Measurements from ENCODE around the gene TSHZ2. TPM values are rescaled to one million over a fixed set of nuclear protein-coding genes. Genes with fewer than 3 reads are reported as not detected.

The TSHZ2 gene
- total and polyA plus RNA-seq, 2 donors (not counting 1 experiment from before 2014, with no cell fraction given) = 1.00 to 5.7 TPM

- no peaks in the 10 kb centered on the region for H4K20me1 ChIP-seq (ENCODE audit: control insufficient read depth, insufficient read depth, low read length, poor library complexity, severe bottlenecking)
- no peaks in the 10 kb centered on the region for H3K4me1 ChIP-seq (ENCODE audit: control insufficient read depth in 2 of 2, insufficient read depth in 2 of 2, low read length in 2 of 2)
- Mint-ChIP-seq H3K27ac (no peak overlapping the region), H3K4me1 (no peaks in the 10 kb centered on the region), H3K4me3 (no peak overlapping the region), H3K9me3 (ENCODE audit: insufficient read depth) (peaks cover 15% of the 10 kb centered on the region), H3K27me3 (peaks cover 24% of the 10 kb centered on the region)
- no peak overlapping the region for H3K4me3 ChIP-seq (ENCODE audit: control extremely low read depth in 1 of 5, extremely low read depth in 1 of 5, insufficient read depth in 1 of 5, low read depth in 2 of 5, low read length in 4 of 5)
- WGBS (ENCODE audit: insufficient coverage) = 0% methylated on average over 1 of the region's 3 CpGs
- TF ChIP-seq CTCF (IDR thresholded peaks at IDR 0.05) (no peak), EZH2 (IDR thresholded peaks at IDR 0.05; ENCODE audit: borderline replicate concordance, insufficient read depth, low read depth, low read length, poor library complexity, severe bottlenecking) (no peak)
- H2AFZ ChIP-seq (ENCODE audit: insufficient read depth, low read depth, low read length, poor library complexity, severe bottlenecking) = no peak overlapping the region
- H3K79me2 ChIP-seq (ENCODE audit: control insufficient read depth, insufficient read depth, low read length) = no peaks in the 10 kb centered on the region
- no peak overlapping the region for H3K27ac ChIP-seq (ENCODE audit: low read length in 2 of 2)
- H3K4me2 ChIP-seq (replicated peaks; ENCODE audit: low read depth, low read length, poor library complexity, severe bottlenecking) = no peak overlapping the region
- no peak overlapping the region for H3K9ac ChIP-seq (ENCODE audit: low read length)
- ChIA-PET CTCF (interaction anchor here (1.9 kb wide), 1 partner anchor 11 kb away, joined by 5 read pairs; no protein-coding TSS in a partner anchor), POLR2A (no interaction called here)
- peaks cover 0 to 3% (median 0%) of the 10 kb centered on the region in 4 experiments for H3K27me3 ChIP-seq (replicated peaks in 1 of 4; ENCODE audit: control extremely low read depth in 1 of 4, control insufficient read depth in 3 of 4, insufficient read depth in 4 of 4, low read length in 3 of 4)
- H3K36me3 ChIP-seq (replicated peaks in 1 of 2; ENCODE audit: control extremely low read depth in 1 of 2, control insufficient read depth in 1 of 2, extremely low read depth in 1 of 2, insufficient read depth in 2 of 2, low read length in 1 of 2) = no peaks in the 10 kb centered on the region
- ATAC-seq (ENCODE audit: low read depth) (no peak), DNase-seq (no peak)
- H3K9me3 ChIP-seq (ENCODE audit: control extremely low read depth in 1 of 3, control insufficient read depth in 2 of 3, insufficient read depth in 1 of 3, low read length in 2 of 3) = peaks cover 0 to 10% (median 0%) of the 10 kb centered on the region in 3 donors
- intact Hi-C loops (cut with micrococcal nuclease) = no loop called here
Observed at GRCh38 chr20:53405139-53405538, 433.0 kb downstream of the TSHZ2 start.

DNA sequence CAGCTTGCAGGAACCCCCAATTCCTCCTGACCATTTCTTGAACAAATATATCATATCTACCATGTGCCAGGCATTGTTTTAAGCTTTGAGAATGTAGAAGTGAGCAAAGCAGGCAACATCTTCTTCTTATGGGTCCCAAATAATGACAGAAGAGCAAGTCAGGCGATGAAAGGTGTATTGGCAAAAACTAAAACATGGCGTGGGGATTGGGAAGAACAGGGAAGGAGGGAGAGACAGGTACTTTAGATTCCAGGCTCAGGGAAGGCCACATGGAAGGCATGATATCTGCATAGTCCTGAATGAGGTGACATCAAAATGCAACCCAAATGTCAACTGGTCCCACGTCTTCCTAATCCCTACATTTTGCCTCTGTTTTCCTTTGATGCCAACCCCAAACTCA, 434.4 kb downstream of the TSHZ2 start:
- Mint-ChIP-seq H3K27me3 (peaks cover 24% of the 10 kb centered on the region), H3K27ac (no peak overlapping the region), H3K4me3 (no peak overlapping the region), H3K9me3 (ENCODE audit: insufficient read depth) (peaks cover 7% of the 10 kb centered on the region), H3K4me1 (no peaks in the 10 kb centered on the region)
- no peaks in the 10 kb centered on the region for H3K79me2 ChIP-seq (ENCODE audit: control insufficient read depth, insufficient read depth, low read length)
- no peaks in the 10 kb centered on the region for H3K36me3 ChIP-seq (replicated peaks in 1 of 2; ENCODE audit: control extremely low read depth in 1 of 2, control insufficient read depth in 1 of 2, extremely low read depth in 1 of 2, insufficient read depth in 2 of 2, low read length in 1 of 2)
- H3K4me1 ChIP-seq (ENCODE audit: control insufficient read depth in 2 of 2, insufficient read depth in 2 of 2, low read length in 2 of 2) = no peaks in the 10 kb centered on the region
- no peak overlapping the region for H3K4me3 ChIP-seq (ENCODE audit: control extremely low read depth in 1 of 5, extremely low read depth in 1 of 5, insufficient read depth in 1 of 5, low read depth in 2 of 5, low read length in 4 of 5)
- H3K27ac ChIP-seq (ENCODE audit: low read length in 2 of 2) = no peak overlapping the region
- peaks cover 0 to 3% (median 0%) of the 10 kb centered on the region in 4 experiments for H3K27me3 ChIP-seq (replicated peaks in 1 of 4; ENCODE audit: control extremely low read depth in 1 of 4, control insufficient read depth in 3 of 4, insufficient read depth in 4 of 4, low read length in 3 of 4)
- H3K9ac ChIP-seq (ENCODE audit: low read length) = no peak overlapping the region
- ChIA-PET CTCF (interaction anchor here (0.9 to 1.9 kb wide), 2 partner anchors 9 to 801 kb away, joined by 3 to 5 read pairs; partner anchors contain the start of gene PFDN4), POLR2A (no interaction called here)
- H4K20me1 ChIP-seq (ENCODE audit: control insufficient read depth, insufficient read depth, low read length, poor library complexity, severe bottlenecking) = no peaks in the 10 kb centered on the region
- DNase-seq = no peak
- no peak overlapping the region for H2AFZ ChIP-seq (ENCODE audit: insufficient read depth, low read depth, low read length, poor library complexity, severe bottlenecking)
- no peak for ATAC-seq (ENCODE audit: low read depth)
- H3K9me3 ChIP-seq (ENCODE audit: control extremely low read depth in 1 of 3, control insufficient read depth in 2 of 3, insufficient read depth in 1 of 3, low read length in 2 of 3) = peaks cover 0 to 4% (median 0%) of the 10 kb centered on the region in 3 donors
- TF ChIP-seq EZH2 (IDR thresholded peaks at IDR 0.05; ENCODE audit: borderline replicate concordance, insufficient read depth, low read depth, low read length, poor library complexity, severe bottlenecking) = no peak
- TF ChIP-seq CTCF (IDR thresholded peaks at IDR 0.05) = no peak
- 86% methylated on average over 3 of the region's 3 CpGs for WGBS (ENCODE audit: insufficient coverage)
- no peak overlapping the region for H3K4me2 ChIP-seq (replicated peaks; ENCODE audit: low read depth, low read length, poor library complexity, severe bottlenecking)
- intact Hi-C loops (cut with micrococcal nuclease) = no loop called here
